SIG-M5 treated with dmso at 0.1 percent for 504 hours (cell line): ENCODE results near the gene SPO11.
"Not testable (repeated sequence)": the region's sequence is repeated elsewhere in the genome, so short reads cannot be mapped to it uniquely, and the experiment has no call there.

Source experiments
- DNase-seq: peaks from one replicate; lab custom pipeline; 2025; ENCODE audit not compliant: unreplicated experiment; lab: John Stamatoyannopoulos, UW

Gene SPO11

DNA sequence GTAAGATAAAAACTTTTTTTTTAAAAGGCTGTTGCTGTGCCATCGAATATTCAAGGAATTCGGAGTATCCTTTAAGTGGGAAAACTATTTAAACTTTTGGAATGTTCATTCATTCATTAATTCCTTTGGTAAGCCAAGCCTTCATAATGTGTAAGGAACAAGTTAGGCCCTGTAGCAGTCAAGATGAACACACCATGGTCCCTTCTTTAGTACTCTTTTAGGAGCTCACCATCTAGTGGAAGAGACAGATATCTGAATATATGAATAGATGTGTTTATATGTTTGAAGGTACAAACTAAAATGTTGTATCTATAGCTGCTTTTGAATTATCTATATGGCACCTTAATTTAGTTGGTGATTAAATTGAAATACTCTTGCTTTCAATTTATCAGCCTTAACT, 5.8 kb downstream of the SPO11 start:
- DNase-seq: peak; percentile 56

DNA sequence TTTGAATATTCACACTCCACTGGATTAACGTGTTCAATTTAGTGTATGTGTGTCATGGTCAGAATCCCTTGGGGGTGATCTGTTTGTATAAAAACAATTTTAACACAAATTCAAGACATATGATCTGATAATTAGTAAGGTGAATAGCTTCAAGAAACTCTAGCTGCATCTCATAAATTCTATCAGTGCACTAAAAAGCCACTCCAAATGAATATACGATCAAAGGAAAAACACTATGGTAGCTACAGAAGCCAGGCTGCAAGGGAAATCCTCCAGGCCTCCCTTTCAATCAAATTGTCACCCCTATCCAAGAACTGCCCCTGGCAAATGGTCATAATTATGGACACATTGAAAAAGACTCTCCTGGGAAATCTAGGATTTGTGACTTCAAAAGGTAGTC, 12.1 kb downstream of the SPO11 start:
- no peak for DNase-seq

DNA sequence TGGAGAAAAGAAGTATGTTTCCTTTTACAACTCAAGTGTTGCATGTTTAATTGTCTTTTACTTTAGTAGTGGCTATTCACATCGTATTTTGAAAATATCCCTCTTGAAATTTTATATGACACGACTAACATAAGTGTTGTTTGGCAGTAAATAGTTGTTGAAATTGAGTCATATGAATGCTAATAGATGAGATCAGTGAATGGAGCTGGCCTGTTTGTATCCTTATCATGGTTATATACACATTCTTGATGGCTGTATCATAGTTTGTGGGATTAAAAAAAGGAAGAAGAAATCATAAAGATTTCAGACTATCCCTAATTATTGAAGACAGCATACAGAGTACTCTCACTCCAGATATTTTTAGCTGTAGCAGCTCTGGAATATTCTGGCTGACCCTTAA, 13.2 kb downstream of the SPO11 start:
- no peak for DNase-seq

DNA sequence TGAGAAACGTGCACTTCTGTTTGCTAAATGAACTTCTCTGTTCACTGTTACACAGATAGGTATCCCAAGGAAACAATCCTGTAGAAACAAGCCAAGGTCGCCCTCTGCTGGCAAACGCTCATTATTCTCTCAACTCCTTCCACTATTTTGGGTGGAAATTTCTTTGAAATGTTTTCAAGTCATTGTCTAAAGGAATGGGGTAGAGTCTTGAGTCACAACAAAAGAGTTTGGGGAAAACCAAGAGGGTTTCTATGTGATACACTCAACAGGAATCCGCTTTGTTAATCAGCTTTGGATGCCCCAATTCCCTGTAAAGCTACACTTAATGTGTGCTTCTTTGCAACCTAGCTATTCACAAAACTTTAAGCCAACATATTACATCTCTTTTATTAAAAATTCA, 16.9 kb downstream of the SPO11 start:
- DNase-seq: peak; percentile 76

DNA sequence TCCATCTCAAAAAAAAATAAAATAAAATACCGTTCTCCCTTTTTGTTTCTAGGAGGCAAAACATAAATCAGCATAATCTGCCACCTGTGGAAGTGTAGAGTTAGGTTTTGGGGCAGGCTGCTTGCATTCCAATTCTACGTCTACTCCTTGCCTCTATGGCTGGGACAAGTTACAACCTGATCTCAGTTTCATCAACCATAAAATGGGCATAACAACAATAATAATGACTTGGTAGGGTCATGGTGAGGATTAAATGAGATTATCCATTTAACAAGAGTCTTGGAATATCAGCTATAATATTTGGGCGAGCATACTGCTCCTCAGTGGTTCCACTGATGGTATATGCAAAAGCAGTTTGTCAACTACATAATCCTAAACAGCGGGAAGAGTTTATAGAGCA, 17.8 kb downstream of the SPO11 start:
- no peak for DNase-seq

DNA sequence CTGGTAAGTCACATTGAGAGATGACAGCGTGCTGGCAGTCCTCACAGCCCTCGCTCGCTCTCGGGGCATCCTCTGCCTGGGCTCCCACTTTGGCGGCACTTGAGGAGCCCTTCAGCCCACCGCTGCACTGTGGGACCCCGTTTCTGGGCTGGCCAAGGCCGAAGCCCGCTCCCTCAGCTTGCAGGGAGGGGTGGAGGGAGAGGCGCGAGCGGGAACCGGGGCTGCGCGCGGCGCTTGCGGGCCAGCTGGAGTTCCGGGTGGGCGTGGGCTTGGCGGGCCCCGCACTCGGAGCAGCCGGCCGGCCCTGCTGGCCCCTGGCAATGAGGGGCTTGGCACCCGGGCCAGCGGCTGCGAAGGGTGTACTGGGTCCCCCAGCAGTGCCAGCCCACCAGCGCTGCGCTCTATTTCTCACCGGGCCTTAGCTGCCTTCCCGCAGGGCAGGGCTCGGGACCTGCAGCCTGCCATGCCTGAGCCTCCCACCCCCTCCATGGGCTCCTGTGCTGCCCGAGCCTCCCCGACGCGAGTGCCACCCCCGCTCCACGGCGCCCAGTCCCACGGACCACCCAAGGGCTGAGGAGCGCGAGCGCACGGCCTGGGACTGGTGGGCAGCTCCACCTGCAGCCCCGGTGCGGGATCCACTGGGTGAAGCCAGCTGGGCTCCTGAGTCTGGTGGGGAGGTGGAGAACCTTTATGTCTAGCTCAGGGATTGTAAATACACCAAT, 18.8 kb downstream of the SPO11 start:
- not testable (repeated sequence) for DNase-seq

DNA sequence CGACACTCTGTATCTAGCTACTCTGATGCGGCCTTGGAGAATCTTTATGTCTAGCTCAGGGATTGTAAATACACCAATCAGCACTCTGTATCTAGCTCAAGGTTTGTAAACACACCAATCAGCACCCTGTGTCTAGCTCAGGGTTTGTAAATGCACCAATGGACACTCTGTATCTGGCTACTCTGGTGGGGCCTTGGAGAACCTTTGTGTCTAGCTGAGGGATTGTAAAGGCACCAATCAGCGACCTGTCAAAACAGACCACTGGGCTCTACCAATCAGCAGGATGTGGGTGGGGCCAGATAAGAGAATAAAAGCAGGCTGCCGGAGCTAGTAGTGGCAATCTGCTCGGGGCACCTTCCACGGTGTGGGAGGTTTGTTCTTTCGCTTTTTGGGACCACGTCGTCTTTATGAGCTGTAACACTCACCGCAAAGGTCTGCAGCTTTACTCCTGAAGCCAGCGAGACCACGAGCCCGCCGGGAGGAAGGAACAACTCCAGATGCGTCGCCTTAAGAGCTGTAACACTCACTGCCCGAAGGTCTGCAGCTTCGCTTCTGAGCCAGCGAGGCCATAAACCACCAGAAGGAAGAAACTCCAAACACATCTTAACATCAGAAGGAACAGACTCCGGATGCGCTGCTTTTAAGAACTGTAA, 19.4 kb downstream of the SPO11 start:
- DNase-seq: not testable (repeated sequence)

DNA sequence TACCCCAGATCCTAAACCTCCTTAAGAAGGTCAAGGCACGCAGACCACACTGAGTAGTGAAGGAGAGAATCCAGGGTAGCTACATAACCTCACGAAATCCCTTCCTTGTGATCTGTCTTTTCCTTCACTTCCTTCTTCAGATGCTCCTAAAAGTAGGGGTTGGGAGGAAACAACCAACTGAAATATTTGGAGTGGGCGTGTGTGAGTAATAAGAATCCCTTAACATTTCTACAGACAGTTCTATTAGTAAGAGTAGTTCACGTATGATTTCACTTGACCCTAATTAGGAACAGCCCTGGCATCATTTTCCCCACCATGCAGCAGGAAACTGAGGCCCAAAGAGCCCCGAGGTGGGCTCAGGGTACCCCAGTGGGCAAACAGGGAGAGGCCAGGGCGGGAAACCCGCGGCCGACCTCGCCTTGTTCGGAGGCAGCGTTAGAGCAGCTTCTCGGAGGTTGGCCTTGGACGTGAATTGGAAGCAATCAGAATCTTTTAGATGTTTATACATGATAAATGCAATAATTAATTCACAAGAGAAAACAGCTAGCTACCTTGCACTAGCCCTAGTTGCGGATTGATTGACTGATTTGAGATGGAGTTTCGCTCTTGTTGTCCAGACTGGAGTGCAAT, 20.6 kb downstream of the SPO11 start:
- no peak for DNase-seq

DNA sequence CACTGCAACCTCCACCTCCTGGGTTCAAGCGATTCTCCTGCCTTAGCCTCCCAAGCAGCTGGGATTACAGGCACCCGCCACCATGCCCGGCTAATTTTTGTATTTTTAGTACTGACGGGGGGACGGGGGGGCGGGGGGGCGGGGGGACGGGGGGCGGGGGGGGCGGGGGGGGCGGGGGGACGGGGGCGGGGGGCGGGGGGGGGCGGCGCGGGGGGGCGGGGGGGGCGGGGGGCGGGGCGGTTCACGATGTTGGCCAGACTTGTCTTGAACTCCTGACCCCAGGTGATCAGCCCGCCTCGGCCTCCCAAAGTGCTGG, 21.1 kb downstream of the SPO11 start:
- not testable (repeated sequence) for DNase-seq

DNA sequence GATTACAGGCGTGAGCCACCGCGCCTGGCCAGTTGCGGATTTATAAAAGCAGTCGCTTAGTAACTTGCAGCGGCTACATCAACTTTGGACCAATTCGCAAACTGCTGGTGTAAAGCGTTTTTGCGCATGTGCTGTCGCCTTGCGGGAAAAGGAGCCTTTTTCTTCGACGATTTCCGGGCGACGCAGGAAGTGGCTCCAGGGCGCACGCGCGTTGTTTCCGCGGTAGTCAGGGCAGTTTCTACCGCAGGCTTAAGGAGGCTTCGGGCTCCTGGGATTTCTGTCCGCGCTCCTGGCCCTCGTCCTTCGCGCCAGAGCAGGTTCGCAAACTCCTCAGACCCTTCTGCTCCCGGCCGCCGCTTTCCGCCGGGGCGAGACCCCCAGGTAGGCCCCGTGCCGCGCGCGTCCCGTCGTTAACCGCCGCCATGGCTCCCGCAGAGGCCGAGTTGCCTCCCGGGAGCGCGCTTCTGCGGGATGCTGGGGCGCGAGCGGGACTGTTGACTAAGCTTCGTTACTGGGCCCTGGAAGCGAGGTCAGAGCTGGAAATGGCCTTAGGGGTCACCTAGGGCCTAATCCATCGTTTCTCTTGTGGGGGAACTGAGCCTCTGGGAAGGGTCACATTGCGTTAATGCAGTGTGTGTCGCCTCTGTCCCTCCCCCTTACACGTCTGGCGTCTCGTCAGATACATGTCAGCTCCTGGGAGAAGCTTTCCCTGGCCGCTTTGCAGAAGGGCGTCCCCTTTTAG, 21.6 kb downstream of the SPO11 start, which contains the start of gene RAE1:
Gene RAE1, plus strand, starts transcription at position 214 of the 742 bp plus-strand sequence. CDS start 2,784 bp downstream, outside the sequence.
- DNase-seq: peak; percentile 98

DNA sequence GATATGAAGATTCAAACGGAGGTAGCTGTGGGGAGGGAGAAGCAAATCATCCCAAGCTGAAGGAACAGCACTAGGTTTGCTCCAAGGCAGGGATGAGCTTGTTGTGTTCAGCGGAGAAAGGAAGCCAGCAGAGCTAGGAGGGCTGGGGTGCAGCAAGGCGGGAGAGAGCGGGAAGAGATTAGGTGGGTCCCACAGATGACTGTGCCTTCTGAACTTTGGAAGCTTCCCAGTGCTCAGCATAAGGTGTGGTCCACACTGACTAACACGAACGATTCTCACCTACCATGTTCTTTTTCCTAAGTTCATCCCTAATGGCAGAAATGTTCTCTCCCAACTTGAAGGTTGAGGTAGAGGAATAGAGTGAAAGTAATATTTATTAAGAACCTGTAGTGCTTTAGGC, 22.7 kb downstream of the SPO11 start:
- DNase-seq: no peak

DNA sequence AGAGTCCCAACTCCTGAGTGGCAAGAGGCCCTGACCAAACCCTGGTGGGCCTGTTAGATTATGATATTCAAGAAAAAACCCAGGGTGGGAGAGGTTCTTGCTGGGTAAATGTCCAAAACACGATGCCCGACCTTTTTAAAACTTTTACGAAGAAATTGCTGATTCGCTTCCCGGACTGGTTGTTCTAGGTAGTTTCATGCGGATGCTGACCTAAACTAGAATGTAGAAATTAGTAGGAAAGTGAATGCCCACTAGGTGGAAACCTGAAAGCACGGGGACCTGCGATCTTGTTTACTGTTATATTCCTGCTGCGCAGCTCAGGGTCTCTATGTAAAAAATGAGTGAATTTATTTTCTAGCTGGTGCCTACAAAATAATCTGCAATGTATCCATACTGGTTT, 23.7 kb downstream of the SPO11 start:
- no peak for DNase-seq

DNA sequence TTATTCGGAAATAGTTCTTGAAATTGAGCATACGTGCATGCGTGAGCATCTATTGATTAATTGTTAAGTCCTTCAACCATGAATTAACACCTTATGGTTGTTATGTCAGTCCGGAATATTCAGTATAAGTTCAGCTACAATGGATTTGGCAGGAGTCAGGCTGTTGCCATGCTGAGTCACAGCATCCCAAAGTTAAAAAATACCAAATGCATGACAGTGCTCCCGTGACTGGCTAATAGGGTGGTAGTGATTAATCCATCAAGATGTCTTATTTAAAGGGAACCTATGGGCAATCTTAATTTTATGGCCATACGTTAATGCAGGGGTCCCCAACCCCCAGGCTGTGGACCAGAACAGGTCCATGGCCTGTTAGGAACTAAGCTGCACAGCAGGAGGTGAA, 31.9 kb downstream of the SPO11 start:
- DNase-seq: no peak

DNA sequence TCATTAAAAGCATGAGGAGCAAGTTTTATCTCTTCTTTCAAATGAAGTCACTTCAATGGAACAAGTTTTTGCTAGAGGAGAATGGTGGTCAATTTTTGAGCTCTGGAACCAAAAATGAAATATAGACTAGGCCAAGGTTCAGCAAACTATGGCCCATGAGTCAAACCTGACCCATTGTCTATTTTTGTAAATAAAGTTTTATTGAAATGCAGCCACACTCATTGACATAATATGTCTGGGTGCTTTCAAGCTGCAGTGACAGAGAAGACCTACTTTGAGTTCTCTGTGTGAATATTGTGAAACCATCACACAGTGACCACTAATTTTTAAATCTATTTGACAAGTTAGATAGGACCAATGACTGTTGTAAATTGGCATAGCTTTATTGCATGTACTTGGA, 34.8 kb downstream of the SPO11 start:
- DNase-seq: no peak

DNA sequence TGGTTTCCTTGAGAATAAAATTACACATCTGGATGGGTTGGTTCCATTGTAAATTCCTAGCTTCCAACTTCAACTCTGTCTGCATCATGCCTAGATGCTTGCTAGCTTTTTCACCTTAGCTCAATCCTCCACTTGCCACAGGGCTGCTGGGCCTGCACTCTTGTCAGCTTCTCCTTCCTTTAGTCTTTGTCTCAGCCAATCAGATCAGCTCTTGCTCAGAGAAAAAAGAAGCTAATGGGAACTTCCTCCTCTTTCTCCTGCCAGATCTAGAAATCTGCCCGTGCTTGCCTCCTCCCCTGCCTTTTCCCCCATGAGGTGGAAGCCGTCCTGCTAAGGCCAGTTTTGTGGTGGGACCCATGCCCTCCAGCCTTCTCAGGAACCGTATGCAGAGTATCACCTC, 40.0 kb downstream of the SPO11 start:
- peak; percentile 45 for DNase-seq

DNA sequence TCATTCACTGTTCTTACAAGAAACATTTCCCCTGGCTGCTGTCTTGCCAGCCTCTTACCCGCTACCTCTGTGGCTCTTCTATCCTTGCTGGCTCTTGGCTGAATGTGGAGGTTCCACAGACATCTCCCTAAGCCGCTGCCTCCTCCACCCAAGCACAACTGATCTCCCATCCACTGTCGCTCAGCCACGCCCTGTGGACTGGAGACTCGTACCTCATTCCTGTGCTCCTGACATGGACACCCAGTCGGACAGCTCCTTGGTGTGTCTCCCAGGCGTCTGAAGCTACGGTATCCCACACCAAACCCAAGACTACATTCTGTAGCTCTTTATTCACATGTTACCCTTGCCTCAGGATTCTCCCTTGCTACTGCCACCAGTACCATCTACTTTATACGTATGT, 40.7 kb downstream of the SPO11 start:
- DNase-seq: no peak

DNA sequence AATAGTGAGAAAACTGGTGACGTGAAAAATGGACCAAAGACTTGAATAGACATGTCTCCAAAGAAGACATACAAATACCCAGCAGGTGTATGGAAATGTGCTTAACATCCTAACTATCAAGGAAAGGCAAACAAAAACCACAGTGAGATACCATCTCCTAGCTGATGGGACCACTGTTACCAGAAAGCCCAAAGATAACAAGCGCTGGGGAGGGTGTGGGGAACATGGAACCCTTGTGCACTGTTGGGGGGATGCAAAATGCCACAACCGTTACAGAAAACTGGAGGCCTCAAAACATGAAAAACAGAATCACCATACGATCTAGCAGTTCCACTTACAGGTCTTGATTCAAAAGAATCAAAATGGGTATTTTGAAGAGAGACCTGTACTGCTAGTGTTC, 41.8 kb downstream of the SPO11 start:
- DNase-seq: no peak

DNA sequence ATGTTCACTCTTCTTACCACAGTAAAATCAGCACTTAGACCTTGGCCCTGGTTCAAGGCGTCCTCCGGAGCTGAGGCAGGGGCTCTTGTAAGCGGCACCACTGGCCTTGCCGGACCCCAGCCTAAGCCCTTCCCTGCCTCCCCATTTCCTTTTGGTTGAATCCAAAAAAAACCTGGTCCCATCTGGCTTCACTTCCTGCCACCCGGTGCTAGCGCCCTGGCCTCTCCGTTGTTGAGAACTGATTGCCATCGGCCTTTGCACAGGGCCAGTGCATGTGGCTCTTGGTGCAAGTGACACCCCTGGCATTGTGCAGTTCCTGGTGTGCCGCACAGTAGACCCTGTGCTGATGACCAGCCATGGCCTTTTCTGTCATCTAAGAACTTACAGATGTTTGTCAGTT, 42.6 kb downstream of the SPO11 start:
- no peak for DNase-seq

DNA sequence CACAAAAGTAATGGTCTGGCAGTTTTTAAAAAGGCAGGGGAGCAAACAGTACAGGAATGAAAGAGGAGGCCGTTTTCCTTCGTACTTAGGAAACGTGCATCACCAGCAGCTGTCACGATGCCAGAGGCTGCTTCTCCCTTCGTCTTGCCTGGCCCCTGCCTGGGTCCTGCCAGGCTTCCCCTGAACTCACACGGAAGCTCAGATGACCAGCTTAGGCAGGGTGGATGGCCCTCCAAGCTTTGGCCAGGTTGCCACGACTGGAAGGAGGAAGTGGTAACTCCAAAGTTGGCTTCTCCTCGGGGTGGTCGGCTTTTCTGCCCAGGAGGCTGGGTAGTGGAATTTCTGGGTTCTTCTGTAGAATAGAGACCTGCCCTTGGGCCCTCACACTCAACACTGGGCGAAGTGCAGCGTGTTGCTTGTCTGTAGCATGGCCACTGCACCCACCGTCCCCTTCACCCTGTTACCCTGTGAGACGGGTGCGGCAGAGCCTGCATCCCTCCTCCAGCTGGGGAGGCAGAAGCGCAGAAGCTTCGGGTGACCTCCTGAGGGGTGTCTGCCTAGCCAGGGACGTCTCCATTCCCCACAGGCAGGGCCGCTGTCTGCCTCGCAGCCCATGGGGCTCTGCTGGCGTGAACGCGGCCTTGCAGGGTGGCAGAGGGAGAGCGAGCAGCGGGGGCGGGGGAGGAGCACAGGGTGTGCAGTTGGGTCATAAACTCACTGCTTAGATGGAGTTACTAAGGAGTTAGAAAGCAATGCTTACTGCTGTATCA, 43.2 kb downstream of the SPO11 start:
- DNase-seq: no peak

DNA sequence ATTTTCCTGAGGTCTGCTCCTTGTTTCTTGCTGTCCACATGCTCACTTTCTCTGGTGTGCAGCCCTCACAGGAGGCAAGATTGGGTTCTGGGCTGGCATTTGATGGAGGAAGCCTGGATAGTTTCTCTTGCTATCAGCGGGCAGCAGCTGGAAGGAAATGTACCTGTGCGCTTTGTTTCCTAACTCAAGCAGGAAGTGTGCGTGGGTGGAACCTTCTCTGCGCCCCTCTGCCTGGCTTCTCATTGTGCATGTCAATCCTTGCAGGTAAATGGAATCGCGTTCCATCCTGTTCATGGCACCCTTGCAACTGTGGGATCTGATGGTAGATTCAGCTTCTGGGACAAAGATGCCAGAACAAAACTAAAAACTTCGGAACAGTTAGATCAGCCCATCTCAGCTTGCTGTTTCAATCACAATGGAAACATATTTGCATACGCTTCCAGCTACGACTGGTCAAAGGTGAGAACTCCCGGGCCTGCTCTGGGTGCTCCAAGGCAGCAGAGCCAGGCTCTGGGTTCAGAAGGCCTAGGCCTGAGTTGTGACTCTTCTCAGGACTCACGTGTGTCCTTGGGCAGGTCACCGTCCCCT, 44.8 kb downstream of the SPO11 start:
- no peak for DNase-seq
